A673 (cell line): ENCODE results near the gene RANBP3.

Experiments
- CTCF ChIP-seq: fragments of 300-800, 200-600 bp; sonication (generic); conservative IDR thresholded peaks from 2 replicates; pipeline ENCODE4 v1.5.1; 2017; ENCODE audit warnings: low read depth, mild to moderate bottlenecking, antibody characterized with exemption, low read length, moderate library complexity, mixed read lengths
- EZH2 ChIP-seq: fragments of 200-600 bp; sonication (generic); IDR thresholded peaks from 2 replicates; pipeline ENCODE4 v1.6.1; 2017; ENCODE audit warnings: borderline replicate concordance, low read depth, mild to moderate bottlenecking, mixed read lengths, antibody characterized with exemption, low read length; ENCODE audit not compliant: poor library complexity, severe bottlenecking

GRCh38 chr19:6007866-6008265, 29.9 kb upstream of the RANBP3 start:
- no peak for TF ChIP-seq CTCF
- no peak for TF ChIP-seq EZH2
